CD4-positive, alpha-beta T cell treated with Interleukin-17A for 4 hours (primary cell): ENCODE results near the gene EGFR.

ENCODE experiments used
- DNase-seq: peaks from one replicate; pipeline ENCODE4 v3.0.0-alpha.2; 2020; ENCODE audit warnings: mixed read lengths

EGFR gene

GRCh38 chr7:55178292-55178862 lies 159.6 kb downstream of the EGFR start:
- DNase-seq: no peak

GRCh38 chr7:55178863-55179773 lies 160.3 kb downstream of the EGFR start:
- DNase-seq: no peak

- DNase-seq: no peak
Observed at GRCh38 chr7:55179931-55180682, 161.3 kb downstream of the EGFR start.

GRCh38 chr7:55180963-55181542 lies 162.2 kb downstream of the EGFR start:
- no peak for DNase-seq

GRCh38 chr7:55181762-55182161 lies 162.9 kb downstream of the EGFR start:
- no peak for DNase-seq

GRCh38 chr7:55183897-55184296 lies 165.1 kb downstream of the EGFR start:
- no peak for DNase-seq

GRCh38 chr7:55185321-55185802 lies 166.5 kb downstream of the EGFR start:
- no peak for DNase-seq

GRCh38 chr7:55185941-55186609 lies 167.3 kb downstream of the EGFR start:
- DNase-seq: no peak

- no peak for DNase-seq
Observed at GRCh38 chr7:55187701-55188491, 169.1 kb downstream of the EGFR start.

GRCh38 chr7:55188590-55189138 lies 169.8 kb downstream of the EGFR start:
- DNase-seq: no peak

GRCh38 chr7:55189146-55189766 lies 170.4 kb downstream of the EGFR start:
- no peak for DNase-seq

GRCh38 chr7:55189878-55190436 lies 171.1 kb downstream of the EGFR start:
- no peak for DNase-seq

- no peak for DNase-seq
Observed at GRCh38 chr7:55190511-55191160, 171.8 kb downstream of the EGFR start.

- no peak for DNase-seq
Observed at GRCh38 chr7:55191161-55191925, 172.5 kb downstream of the EGFR start.

GRCh38 chr7:55191926-55192692 lies 173.3 kb downstream of the EGFR start:
- DNase-seq: no peak

GRCh38 chr7:55192723-55193122 lies 173.9 kb downstream of the EGFR start:
- DNase-seq: no peak

- DNase-seq: no peak
Observed at GRCh38 chr7:55193245-55193644, 174.4 kb downstream of the EGFR start.

GRCh38 chr7:55194522-55194921 lies 175.7 kb downstream of the EGFR start:
- DNase-seq: no peak
